HL-60/S4 treated with retinoic acid at 250 ng/mL for 4 days and 3 days (cell line): ENCODE measurements around the gene DENND2C.
"Not testable (repeated sequence)": the region's sequence is repeated elsewhere in the genome, so short reads cannot be mapped to it uniquely, and the experiment has no call there.

Source experiments
- in situ Hi-C: fragments of 300-500 bp; cut with MboI; formaldehyde crosslinking; loops from 2 replicates; pipeline ENCODE4 v1.7.0; 2022; ENCODE audit warnings: low sequenced_read_pairs

Gene DENND2C

DNA sequence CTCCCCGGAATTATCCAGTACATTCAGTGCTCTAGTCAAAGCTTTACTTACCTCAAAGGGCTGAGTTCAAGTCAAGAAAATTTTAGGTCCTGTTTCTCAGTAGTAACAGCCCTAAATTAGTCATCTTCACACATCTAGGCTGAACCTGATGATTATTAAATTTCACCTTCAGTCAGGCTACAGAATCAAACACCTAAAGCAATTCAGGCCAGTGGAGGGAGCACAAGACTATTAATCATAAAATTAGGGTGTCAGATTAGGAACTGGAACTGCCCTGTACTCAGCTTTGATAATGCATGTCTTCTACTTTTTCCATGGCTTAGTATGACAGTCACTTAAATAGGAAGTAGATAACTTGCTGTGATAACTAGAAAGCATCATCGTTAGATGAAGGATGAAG lies 60.0 kb downstream of the DENND2C start:
- in situ Hi-C loops, result no loop called here

GRCh38 chr1:114609026-114609425 lies 60.8 kb downstream of the DENND2C start:
- in situ Hi-C loops, result no loop called here

DNA sequence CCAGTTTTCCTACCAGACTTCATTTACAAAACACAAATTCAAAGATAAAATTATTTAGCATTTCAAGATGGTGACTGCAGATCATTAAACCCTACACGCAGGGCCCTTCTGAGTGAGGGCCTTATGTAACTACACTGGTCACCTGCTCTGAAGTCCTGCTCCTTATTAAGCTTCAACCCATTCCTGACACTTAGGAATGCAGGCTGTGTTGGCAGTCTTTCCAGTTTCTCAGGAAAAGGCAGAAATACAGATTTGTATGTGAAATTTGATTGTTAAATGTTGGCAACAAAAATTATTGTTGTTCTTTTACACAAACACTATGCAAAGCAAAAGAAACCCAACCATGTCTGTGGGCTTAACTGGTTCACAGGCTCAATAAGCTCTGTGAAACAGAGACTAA lies 62.6 kb downstream of the DENND2C start:
- in situ Hi-C loops, result no loop called here

- in situ Hi-C loops, result no loop called here
Measured at GRCh38 chr1:114597949-114598348, 71.9 kb downstream of the DENND2C start.

- in situ Hi-C loops, result no loop called here
Measured at GRCh38 chr1:114595602-114596001, 74.2 kb downstream of the DENND2C start.

GRCh38 chr1:114594046-114594445 lies 75.8 kb downstream of the DENND2C start:
- in situ Hi-C loops, result no loop called here

DNA sequence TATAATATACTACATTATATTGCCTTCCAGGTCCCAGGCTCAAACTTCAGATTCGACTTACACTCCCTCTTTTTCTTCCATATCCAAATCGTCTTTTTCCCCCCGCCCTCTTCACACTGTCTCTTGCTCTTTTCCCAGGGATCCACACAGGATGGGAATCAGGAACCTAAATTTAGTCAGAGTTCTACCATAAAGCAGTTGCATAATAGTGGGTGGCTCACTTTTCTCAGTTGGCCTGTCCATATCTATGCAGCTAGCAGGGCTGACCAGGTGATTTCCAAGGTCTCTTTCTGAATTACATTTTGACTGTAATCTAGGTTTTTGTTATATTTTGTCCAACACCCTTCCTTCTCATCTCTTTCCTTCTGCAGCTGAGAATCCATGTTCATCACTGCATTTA lies 80.7 kb downstream of the DENND2C start:
- in situ Hi-C loops, result no loop called here

DNA sequence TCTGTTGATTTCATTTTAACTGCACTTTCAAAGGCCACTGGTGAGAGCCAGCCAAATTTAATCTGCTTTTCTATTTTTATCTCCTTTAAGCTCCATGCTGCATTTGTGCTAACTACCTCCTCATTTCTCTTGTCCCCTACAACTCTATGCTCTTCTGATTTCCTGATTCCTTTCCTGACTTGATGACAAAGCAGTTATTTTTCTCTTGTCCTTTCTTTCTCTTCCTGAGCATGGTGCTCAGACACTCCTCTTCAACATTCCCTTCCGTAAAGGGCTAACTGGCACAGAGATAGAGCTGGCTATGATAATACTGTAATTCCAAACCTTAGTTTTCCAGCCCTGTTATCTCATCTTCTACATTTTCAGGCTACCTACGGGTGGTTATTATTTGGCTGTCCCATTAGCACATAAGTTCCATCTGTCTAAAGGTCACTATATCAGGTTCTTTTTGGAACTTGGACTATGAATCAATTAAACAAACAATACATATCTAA lies 81.6 kb downstream of the DENND2C start:
- in situ Hi-C loops, result no loop called here

DNA sequence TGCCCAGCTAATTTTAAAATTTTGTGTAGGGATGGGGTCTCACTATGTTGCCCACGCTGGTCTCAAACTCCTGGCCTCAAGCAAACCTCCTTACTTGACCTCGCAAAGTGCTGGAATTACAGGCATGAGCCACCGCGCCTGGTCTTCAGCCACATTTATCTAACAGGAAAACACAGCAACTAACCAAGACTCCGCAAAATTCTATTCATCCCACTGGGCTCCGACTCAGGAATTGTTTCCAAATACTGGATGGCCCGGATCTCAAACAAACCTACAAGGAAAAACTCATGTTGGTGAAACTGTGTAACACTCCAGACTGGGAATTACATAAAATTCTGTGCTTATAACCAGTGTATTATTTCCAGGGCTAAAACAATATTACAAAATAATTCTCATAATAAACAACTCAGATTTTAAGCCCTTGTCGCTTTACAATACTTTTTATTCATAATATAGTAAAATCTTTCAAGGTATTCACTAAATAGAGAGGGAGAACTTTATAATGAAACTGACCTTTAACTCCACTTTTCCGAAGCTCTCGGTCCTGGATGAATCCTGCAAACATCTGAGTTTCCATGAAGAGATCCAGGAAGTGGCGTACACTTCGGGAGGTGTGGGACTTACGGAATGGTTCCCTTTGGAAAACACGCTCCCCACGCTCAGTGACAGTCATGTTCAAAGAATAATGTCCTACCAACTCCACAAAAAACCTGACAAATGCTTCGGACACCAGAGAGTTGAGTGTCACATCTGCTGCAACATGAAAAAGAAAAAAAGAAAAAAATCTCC lies 82.5 kb downstream of the DENND2C start:
- in situ Hi-C loops, result no loop called here

GRCh38 chr1:114586513-114587047 lies 83.3 kb downstream of the DENND2C start:
- in situ Hi-C loops, result no loop called here

DNA sequence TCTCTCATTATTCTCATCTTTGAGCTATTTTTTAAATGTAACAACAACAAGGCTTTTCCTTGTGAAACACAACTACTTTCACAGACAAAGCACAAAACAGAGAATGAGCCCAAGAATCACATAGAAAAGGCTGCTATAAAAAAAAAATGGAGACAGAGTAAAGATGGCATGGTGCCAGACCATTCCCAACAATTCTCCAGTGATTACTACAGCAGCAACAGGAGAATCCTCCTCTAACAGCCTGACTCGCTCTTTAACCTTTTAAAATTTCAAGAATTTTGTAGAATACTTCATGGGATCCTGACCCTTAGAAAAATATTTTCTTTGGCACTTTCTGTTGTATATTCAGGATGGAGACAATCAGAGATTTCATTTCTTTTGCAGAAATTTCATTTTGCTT lies 84.6 kb downstream of the DENND2C start:
- in situ Hi-C loops, result no loop called here

DNA sequence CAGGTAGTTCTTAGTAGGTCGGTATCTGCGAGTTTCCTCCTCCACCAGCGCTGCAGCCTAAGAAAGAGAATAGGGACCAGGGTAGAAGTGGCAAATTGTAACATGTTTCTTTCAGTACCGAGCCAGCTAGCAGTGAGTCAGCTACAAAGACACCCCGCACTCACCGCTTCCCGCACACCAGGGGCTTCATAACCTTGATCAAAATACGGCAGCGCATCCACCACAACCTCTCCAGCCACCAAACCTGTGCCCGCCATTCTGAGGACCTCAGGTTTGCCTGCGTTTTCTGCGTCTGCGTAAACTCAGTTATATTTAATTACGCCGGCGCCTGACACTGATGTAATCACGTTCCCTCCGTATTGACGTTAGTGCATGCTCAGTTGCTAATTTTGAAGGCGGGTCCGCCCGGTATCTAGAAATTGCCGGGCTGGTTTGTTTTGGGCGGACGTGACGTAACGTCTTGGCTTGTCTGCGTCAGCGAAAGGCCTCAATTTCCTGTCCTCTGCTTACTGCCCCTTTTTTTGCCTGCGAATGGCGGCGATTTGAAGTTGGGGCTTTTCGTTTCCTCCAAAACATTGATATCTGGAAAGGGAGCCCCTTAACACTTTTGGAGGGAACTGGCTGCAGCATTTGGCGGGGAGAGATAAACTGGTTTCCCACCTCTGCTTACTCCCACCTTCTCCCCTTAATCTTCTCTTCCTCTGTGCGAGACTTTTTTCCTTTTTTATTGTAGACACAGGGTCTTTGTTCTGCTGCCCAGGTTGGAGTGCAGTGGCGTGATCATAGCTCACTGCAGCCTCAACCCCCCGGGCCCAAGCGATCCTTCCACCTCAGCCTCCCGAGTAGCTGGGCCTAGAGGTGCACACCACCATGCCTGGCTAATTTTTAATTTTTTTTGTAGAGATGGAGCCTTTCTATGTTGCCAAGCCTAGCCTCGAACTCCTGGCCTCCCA lies 88.2 kb downstream of the DENND2C start, which contains the start of gene BCAS2:
TSS of gene BCAS2 (minus strand) at position 281 of the 953 bp plus-strand sequence. CDS start at position 257, 24 bp downstream.
- in situ Hi-C loops, result no loop called here

- in situ Hi-C loops, result no loop called here
Measured at GRCh38 chr1:114574365-114574764, 95.5 kb downstream of the DENND2C start.

DNA sequence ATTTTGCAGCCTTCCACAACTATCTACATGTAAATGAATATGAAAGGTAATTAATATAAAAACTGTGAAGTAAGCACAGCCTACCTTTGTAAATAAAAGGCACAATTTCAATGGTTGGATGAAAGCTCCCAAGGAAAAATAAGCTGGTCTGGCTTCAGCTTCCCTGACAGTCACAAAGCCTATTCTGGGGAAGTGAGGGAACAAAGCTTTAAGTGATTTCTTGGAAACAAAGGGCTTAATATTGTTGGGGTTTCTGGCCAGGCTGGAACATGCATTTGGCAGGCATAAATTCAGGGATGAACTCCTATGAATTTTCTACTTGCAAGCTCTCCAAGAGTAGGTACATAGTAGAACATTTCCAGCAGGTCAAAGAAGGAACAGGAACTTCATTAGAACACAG lies 105.7 kb downstream of the DENND2C start:
- in situ Hi-C loops, result no loop called here

DNA sequence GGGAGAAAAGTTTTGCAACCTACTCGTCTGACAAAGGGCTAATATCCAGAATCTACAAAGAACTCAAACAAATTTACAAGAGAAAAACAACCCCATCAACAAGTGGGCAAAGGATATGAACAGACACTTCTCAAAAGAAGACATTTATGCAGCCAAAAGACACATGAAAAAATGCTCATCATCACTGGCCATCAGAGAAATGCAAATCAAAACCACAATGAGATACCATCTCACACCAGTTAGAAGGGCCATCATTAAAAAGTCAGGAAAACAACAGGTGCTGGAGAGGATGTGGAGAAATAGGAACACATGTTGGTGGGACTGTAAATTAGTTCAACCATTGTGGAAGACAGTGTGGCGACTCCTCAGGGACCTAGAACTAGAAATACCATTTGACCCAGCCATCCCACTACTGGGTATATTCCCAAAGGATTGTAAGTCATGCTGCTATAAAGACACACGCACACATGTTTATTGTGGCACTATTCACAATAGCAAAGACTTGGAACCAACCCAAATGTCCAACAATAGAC lies 106.8 kb downstream of the DENND2C start:
- in situ Hi-C loops, result not testable (repeated sequence)

DNA sequence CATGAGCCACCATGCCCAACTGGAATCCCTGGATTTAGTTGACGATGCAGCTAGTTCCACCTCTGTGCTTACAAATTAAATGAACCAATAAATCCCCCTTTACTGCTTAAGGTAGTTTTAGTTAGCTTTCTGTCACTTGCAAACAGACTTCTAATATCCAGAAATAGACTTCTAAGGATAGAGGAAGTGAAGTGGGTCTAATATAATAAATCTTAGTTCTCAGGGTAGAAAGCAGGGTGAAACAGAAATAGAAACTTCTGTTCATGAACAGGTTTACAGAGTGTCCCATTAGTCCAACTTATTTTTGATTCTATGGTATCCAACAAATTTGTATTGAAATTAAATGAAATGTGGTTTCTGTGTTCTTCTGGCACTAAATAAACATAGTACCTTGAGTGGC lies 108.5 kb downstream of the DENND2C start:
- in situ Hi-C loops, result no loop called here

DNA sequence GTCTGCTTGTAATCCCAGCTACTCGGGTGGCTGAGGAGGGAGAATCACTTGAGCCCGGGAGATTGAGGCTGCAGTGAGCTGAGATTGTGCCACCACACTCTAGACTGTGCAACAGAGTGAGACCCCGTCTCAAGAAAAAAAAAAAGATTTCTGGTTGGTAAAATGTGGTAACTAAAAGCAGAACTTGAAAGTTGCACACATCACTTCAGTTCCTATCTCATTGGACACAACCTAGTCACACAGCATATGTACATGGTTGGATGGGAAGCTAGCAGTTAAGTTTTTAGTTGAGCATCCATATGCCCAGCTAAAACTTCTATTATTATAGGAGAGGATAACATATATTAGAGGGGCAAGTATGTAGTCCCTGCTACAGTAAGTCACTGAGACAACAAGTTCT lies 110.5 kb downstream of the DENND2C start:
- in situ Hi-C loops, result no loop called here

GRCh38 chr1:114558544-114558943 lies 111.3 kb downstream of the DENND2C start:
- in situ Hi-C loops, result no loop called here

DNA sequence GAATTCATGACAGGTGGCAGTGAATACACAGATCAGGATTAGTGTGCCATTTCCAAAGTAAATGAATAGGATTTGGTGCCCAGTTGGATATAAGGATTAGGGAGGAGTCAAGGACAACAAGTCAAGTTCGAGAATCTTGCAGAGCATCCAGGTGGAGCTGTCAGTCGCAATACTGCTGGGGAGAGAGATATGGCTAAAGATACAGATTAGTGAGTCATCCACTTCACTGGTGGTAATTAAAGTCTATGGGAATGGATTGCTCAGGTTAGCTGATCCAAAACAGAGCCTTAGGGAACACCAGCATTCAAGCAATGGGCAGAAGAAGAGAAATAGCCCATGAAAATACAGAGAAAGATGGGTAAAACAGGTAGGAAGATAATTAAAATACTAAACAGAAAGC lies 115.3 kb downstream of the DENND2C start:
- in situ Hi-C loops, result no loop called here

DNA sequence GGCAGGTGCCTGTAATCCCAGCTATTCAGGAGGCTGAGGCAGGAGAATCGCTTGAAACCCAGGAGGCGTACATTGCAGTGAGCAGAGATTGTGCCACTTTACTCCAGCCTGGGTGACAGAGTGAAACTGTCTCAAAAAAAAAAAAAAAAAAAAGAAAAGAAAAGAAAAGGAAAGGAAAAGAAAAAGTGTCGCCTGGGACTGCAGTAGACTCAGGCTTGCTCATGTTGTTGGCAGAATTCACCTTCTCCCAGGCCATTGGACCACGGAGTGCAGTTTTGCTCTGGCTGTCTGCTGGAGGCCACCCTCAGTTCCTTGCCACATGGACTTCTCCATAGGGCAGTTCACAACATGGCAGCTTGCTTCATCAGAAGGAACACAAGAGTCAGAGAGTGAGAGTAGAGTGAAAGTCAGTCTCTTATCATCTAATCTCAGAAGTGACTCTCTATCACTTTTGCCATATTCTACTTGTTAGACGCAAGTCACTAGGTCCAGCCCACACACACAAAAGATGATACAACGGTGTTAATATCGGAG lies 117.7 kb downstream of the DENND2C start:
- in situ Hi-C loops, result no loop called here

- in situ Hi-C loops, result no loop called here
Measured at GRCh38 chr1:114551400-114551799, 118.4 kb downstream of the DENND2C start.
